ENCODE measurements around the gene FUCA1. TPM values are rescaled to one million over a fixed set of nuclear protein-coding genes. Genes with fewer than 3 reads are reported as not detected.

Gene FUCA1
- total RNA-seq, 1 donor, result 7.8 TPM

- DNase-seq (ENCODE audit: low read depth), result no peak
- no peak overlapping the region for H3K4me3 ChIP-seq (ENCODE audit: low read depth, low read length)
- no peak for TF ChIP-seq CTCF (IDR thresholded peaks at IDR 0.05; ENCODE audit: insufficient read depth, low read depth, low read length)
Observed at GRCh38 chr1:23798662-23799142, 69.4 kb downstream of the FUCA1 start.

GRCh38 chr1:23797478-23798448, 70.3 kb downstream of the FUCA1 start:
- no peak for TF ChIP-seq CTCF (IDR thresholded peaks at IDR 0.05; ENCODE audit: insufficient read depth, low read depth, low read length)
- no peak for DNase-seq (ENCODE audit: low read depth)
- no peak overlapping the region for H3K4me3 ChIP-seq (ENCODE audit: low read depth, low read length)

GRCh38 chr1:23796466-23797271, 71.4 kb downstream of the FUCA1 start:
- no peak for TF ChIP-seq CTCF (IDR thresholded peaks at IDR 0.05; ENCODE audit: insufficient read depth, low read depth, low read length)
- no peak overlapping the region for H3K4me3 ChIP-seq (ENCODE audit: low read depth, low read length)
- DNase-seq (ENCODE audit: low read depth), result no peak

GRCh38 chr1:23795676-23796465, 72.2 kb downstream of the FUCA1 start:
- no peak for DNase-seq (ENCODE audit: low read depth)
- no peak for TF ChIP-seq CTCF (IDR thresholded peaks at IDR 0.05; ENCODE audit: insufficient read depth, low read depth, low read length)
- H3K4me3 ChIP-seq (ENCODE audit: low read depth, low read length), result no peak overlapping the region

Other genes with a start within 250 kb of the FUCA1 start
- gene RPL11, start 176.5 kb downstream of the FUCA1 start, total RNA-seq, result 521 and 592 TPM in 2 replicates
- 30.9 and 46.2 TPM in 2 replicates for gene ELOA, start 124.8 kb downstream of the FUCA1 start, total RNA-seq
- 25.4 and 28.9 TPM in 2 replicates for gene PITHD1, start 89.9 kb downstream of the FUCA1 start, total RNA-seq
- gene LYPLA2, start 77.1 kb downstream of the FUCA1 start, total RNA-seq, result 46.7 and 48.8 TPM in 2 replicates
- gene GALE, start 67.5 kb downstream of the FUCA1 start, total RNA-seq, result 31.5 and 33.5 TPM in 2 replicates
- 30.3 and 37.1 TPM in 2 replicates for gene HMGCL, start 42.9 kb downstream of the FUCA1 start, total RNA-seq
- not detected in 2 replicates for gene CNR2, start 45.1 kb upstream of the FUCA1 start, total RNA-seq
- 60.9 and 108 TPM in 2 replicates for gene PNRC2, start 91.5 kb upstream of the FUCA1 start, total RNA-seq
- 83.8 and 117 TPM in 2 replicates for gene SRSF10, start 112.0 kb upstream of the FUCA1 start, total RNA-seq
- gene MYOM3, start 243.8 kb upstream of the FUCA1 start, total RNA-seq, result under 0.01 TPM in 1 of 2 replicates, not detected in the other